Vagina (tissue), 2 donors: ENCODE data around the gene CKAP4.

ENCODE experiments used
- POLR2A ChIP-seq, 2 donors: fragments of 450-650 bp; IDR thresholded peaks; one replicate each; pipeline ENCODE4 v1.6.1; 2017; ENCODE audit warnings: antibody characterized with exemption in 2 of 2, mild to moderate bottlenecking in 2 of 2, moderate library complexity in 2 of 2
- TF ChIP-seq, protein P1 (sequence below), 3 experiments: fragments of 450-650 bp in 2 of 3; fragments of 200-600 bp in 1 of 3; sonication (generic) in 1 of 3; IDR thresholded peaks; one replicate each; pipeline ENCODE4 v1.5.1; 2017 to 2019; ENCODE audit warnings: antibody characterized with exemption in 3 of 3, mild to moderate bottlenecking in 2 of 3, moderate library complexity in 2 of 3

DNA sequence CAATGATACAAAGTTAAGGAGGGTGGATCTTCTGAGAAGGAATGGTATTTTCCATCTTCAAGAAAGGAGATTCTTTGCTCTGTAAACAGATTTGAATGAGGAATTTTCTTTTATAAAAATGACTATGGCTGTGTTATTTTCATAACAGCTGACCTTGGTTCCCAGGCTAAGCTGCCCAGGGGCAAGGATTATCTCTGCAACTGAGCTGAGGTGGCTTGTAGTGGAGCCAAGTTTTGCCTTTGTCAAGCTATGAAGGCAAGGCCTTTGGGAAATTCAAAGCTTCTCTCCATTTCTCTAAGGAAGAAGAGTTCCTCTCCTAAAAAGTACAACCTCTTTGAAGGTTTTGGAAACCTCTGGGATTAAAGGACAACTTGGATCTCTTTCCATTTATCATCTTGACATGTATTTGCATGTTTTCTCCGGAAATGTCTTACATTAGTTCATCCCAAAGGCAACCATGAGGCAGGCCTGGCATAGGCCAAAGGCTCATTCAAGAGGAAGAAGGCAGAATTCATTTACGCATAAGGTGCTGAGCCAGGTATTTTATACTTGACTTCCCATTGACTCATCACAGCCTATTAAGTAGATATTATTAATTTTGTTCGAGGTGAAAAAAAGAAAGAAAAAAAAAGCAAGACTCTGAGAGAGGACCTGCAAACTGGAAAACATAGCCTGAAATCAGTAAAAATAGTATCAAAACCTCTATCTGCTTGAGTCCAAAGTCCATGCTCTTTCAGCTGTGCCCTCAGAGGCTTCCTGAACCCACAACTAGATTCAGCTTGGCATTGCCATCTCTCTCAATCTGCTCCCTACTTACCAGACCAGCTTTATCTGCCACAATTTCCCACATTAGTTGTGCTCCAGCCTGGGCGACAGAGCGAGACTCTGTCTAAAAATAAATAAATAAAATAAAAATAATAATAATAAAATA, 24.0 kb upstream of the CKAP4 start:
- TF ChIP-seq, protein P1, sequence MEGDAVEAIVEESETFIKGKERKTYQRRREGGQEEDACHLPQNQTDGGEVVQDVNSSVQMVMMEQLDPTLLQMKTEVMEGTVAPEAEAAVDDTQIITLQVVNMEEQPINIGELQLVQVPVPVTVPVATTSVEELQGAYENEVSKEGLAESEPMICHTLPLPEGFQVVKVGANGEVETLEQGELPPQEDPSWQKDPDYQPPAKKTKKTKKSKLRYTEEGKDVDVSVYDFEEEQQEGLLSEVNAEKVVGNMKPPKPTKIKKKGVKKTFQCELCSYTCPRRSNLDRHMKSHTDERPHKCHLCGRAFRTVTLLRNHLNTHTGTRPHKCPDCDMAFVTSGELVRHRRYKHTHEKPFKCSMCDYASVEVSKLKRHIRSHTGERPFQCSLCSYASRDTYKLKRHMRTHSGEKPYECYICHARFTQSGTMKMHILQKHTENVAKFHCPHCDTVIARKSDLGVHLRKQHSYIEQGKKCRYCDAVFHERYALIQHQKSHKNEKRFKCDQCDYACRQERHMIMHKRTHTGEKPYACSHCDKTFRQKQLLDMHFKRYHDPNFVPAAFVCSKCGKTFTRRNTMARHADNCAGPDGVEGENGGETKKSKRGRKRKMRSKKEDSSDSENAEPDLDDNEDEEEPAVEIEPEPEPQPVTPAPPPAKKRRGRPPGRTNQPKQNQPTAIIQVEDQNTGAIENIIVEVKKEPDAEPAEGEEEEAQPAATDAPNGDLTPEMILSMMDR (IDR thresholded peaks at IDR 0.05) = no peak
- no peak for TF ChIP-seq POLR2A (IDR thresholded peaks at IDR 0.05)
